Inflammatory macrophage treated with lipopolysaccharide for 1 hour (primary cell): Measurements from ENCODE around the gene TMEM165.

ENCODE experiments used
- DNase-seq, 2 donors: peaks; one replicate each; pipeline ENCODE4 v3.0.0-alpha.2; 2020 to 2022

Gene TMEM165

DNA sequence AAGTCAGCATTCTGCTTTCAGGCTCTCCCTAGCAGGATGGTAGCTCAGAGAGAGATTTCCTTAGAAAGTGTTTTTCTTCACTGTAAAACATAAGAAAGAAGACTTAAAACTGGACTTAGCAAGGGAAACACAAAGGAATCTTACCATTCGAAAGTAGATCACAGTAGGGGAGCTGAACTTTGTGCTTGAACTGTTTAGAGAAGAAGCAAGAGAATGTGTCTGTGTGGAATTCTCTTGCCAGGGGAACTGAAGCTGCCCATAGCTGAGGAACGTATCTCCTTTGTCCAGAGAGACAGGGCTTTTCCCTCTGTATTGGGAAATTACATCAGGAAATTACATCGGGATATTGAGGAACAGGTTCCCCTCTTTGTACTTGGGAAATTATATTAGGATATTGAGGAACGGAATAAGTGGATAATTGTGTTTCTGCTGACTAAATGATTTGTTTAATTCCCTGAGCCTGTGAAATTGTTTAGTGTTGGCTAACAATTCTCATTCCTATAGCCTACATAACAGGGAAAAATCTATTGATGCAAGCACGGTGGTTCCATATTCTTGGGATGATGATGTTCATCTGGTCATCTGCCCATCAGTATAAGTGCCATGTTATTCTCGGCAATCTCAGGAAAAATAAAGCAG is 28.6 kb upstream of the TMEM165 start:
- no peak for DNase-seq

DNA sequence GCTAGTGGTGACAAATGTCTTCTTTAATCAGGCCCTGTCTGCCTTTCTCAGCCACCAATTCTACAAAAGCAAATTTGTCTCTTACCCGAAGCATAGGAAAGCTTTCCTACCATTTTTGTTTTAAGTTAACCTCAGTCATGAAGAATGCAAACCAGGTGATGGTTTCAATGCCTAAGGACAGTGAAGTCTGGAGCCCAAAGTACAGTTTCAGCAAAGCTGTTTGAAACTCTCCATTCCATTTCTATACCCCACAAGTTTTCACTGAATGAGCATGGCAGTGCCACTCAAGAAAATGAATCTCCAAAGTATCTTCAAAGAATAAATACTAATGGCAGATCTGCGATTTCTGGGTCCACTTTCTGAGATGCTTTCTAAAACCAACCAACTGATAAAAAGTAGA is 25.8 kb upstream of the TMEM165 start:
- DNase-seq: no peak

DNA sequence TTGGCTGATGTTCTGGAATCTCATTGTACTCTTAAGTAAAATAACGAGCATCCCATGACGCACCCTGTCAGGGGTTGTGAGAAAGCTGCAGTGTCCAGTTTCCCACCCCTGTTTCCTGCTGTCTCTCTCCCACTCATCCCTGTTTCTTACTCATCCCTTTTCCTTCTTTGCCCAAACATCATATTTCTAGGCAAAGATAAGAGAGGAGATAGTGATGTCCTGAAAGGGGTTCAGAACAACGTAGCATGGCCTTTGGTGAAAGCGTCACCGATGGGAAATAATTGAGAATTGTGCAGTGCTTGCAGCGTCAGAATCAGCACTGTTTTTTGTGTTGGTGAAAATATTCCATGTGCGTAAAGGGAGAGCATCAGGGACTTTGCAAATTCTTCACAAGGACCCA is 23.5 kb upstream of the TMEM165 start:
- no peak for DNase-seq

DNA sequence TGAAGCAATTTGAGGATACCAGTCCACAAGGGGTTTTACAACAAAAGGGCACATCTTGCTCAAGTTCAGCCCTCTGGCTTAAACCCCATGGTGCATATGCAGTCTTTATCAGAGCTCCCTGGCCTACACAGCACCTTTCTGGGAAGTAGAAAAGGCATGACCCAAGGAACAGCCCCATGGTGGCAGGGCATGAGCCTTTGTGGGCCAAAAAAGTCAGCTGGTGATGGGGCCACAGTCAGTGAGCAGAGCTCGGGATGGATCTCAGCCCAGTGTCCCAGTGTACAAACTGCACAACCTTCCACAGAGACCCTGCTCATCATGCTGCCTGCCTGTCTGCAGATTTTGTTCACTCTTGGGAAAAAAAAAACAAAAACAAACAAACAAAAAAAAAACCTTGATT is 22.3 kb upstream of the TMEM165 start:
- DNase-seq: no peak

DNA sequence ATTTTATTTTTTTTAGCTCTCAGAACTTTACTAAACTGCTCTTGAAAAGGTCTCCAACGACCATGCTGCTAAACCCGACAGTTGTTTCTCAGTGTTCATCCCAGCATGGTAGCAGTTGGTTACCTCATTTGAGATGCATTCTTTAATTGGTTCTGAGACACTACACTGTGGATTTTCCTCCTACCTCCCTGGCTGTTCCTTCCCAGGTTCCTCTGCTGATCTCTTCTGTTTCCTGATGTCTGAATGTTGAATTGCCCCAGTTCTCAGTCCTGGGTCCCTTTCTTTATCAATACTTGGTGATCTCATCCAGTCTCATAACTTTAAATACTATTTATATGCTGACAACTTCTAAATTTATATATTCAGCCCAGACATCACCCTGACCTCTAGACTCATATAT is 19.1 kb upstream of the TMEM165 start:
- DNase-seq: no peak

DNA sequence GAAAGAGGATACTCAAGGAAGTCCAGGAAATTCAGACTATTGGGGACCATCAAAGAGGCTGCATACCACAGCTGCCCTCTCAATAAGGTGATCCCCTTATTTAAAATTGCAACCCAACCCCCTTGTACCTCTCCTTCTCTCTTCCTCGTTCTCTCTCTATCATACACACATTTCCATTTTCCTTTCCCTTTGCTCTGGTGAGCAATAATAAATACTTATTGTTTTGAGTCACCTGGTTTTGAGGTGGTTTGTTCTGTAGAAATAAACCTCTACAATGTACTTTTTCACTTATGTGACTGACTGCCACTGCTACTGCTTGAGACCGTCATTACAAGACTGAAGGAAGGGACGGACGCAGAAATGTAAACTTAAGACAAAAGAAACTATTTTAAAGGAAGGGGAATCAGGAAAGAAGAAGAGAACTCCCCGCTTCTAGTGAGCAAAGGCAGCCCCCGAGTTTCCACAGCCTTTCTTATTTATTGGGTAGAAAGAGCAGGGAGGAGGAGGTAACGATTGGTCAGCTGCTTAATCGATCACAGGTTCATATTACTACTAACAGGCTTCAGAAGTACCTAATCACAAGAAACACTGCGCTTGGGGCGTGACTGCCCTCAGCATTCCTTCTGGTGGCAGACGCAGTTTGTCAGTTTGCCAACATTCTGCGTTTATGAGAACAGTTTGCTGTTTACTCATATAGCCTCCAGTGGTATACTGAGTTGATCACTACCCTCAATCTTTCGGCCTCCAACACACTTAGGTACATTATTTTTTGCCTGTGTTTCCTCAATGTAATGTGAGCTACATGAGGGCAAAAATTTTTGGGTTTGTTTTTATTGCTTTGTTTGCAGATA is 16.9 kb upstream of the TMEM165 start:
- DNase-seq: no peak

DNA sequence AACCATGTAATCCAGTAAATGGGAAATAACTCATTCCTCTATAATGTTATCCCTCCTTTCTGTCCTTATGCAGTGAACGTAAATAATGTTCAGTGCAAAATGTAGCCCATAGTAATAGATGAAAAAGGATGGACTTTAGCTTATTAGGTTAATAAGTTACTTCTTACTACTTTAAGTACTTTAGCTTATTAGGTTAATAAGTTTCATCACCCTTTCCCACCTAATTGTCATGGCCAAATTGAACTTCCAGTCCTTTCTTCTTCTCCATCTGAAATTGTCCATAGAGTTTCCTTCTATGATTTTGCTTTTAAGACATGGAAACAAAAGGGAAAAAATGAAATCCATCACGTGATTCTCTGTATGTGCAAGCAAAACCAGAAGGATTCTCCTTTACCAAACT is 15.2 kb upstream of the TMEM165 start:
- no peak for DNase-seq

DNA sequence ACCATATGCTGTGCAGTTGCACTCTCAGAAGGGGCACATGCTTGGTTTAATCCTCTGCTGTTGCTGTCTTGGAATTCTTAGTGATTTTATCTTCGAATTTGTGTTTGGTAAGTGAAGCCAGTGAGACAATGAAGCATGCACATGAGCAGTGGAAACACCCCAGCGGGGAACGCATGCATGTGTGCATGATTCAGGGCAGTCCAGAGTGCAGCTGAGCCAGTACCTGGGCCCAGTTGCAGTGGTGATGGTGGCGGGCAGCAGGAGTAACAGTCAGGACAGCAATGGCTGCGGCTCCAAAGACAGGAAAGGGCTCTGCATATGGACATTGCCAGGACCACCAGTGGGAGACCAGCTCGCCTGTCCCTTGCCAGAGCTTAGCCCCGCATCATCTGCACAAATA is 14.3 kb upstream of the TMEM165 start:
- no peak for DNase-seq

DNA sequence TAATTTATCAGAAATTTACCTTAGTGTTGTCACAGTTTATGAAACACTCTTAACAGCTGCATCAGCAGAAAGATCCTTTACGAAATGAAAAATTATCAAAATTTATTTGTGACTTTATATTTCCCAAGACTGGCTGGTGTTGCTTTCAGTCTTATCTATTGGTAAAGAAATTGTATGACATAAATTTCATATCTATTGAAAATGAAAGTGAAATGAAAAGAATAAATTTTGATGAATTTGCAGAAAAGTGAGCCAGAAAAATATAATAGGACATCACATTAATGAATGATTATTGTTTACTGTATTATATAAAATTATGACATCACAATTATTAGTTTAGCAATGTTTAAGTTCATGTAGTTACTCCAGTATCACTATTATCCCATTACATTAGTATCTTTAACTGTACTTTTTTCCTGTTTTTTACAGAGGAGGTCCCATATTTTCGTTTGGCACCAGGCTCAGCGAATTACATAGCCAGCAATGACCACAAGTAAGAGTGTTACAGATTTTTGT is 13.2 kb upstream of the TMEM165 start:
- peak in 1 of 2 donors; percentile 24 for DNase-seq

DNA sequence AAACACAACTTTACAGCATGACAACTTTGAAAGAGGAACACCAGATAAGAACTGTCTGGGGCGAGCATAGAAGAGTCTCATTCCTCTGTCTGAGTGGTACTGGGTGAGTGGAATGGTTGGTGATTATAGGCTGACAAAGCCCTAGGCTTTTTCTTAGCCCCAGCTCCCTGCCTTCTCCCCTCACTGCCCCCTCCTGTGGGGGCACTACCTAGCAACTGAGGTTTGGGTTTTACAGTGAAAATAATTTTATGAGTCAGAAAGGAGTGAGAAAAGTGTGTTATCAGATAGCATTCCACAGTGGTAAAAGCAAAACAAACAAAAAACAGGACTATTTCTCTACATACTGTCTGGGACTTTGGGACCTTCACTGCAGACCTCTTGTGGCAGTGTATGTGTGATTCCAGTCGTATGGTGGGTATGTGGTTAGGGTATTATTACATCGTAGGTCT is 10.5 kb upstream of the TMEM165 start:
- no peak for DNase-seq

DNA sequence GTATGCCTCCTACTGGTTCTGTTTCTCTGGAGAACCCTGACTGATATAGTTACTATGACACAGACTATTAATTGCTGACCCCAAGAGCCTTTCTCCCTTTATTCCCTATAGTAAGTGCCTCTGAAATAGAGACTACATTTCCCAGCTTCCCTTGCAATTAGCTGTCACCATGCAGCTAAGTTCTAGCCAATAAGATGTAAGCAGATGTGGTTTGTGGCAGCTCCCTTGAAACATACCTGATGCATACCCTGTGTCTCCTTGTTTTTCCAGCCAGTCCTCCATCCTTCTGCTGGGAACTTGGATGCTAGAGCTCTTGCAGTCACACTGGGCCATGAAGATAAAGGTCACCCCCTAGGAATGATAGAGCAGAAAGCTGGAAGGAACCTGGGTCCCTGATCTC is 9.7 kb upstream of the TMEM165 start:
- DNase-seq: peak in 1 of 2 donors; percentile 15

DNA sequence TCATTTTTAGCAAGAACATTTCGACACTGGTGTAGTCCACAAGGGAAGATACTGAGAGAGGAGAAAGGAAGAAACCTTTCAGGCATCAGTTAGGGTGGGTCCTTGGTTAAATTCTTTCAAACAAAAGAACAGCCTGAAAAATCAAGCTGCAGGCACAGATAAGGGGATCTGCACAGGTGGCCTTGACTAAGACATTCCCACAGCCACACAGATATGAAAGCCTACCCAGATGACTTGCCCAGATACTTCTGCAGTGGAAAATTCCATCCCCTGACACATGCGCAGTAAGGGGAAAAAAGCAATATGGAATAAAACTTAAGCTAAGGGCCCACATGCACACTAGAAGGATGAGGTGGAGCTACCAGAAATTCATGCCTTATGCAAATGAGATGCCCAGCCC is 8.9 kb upstream of the TMEM165 start:
- DNase-seq: no peak

DNA sequence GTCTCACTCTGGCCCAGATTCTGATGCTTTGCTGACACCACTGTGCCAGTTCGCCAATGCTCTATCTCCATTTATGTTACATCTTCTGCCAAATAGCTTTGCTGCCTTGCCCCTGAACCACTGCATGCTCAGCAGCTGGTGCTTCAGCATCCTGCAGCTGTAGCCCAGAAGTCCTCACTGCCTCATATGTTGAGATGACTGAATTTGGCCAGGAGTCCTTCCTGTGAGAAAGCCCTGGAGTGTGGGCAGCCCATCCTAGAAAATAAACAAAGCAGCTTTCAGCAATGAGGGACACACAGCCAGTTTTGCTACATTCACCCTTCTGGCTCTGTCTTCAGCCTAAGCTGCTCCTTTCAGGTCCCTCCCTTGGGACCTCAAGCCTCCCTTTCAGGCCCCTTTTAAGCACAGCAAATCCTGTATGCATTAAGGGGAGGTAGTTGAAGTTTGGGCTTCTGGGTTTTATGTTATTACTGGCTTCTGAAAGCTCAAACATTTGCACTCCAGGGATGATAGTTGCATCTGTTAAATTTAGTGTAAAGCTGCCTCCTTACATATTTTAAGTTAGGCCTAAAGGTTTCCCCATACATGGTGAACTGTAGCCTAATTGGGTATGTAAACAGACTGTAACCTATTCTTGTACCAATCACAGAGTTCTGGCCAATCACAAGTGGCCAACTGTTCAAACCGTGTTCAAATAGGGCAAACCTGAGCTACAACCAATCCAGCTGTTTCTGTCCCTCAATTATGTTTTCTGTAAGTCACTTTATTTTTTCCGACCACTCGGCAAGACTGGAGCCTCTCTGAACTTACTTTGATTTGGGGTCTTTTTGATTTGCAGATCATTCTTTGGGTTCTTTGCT is 2.1 kb upstream of the TMEM165 start:
- DNase-seq: no peak

DNA sequence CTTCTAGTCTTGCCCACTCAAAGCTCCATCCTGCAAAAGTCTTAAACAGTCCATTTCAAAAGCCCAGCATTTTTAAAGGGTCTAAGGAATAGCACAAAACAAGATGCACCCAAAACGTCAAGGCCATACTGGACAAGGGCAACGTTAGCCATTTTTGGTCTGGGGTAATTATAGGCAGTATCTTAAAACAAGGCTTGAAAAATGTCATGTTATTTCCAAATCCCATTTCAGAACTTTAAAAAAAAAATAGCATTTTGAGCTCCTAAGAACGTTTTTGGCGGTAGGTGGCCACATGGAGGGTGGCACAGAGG is 584 bp upstream of the TMEM165 start:
- no peak for DNase-seq

DNA sequence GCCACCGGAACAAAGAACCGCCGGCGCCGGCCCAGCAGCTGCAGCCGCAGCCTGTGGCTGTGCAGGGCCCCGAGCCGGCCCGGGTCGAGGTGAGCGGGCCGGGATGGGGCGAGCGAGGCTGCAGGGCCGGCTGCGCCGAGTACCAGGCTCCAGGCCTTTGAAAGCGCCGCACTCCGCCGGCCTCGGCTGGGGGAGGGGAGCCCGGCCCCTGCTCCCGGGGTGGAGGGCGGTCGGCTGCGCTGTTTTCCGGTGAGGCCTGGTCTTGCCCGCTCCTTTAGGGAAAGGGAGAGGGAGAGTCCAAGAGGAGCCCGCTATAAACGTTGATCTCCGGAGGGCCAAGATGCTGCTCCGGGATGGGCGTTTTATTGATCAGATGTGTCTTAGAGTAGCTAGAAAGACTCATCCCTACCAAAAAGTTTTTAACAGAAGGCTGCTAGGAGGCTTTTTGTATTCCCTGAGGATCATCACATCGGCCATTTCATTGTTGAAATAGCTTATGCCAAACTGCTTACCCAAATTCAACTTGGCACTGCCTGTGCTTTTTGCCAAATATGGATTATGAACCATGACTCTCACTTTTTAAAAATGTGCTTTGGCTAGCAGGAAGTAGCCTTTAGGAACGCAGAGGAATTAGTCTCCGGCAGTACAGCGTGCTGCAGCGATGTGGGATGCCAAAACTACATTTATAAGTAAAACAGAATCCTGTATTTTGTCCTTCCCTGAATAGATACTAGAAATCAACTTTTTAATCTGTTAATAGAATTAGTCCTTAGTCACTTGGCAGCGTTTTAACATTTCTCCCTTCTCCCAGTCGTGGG is 760 bp downstream of the TMEM165 start:
- peak; percentile 10 to 43 for DNase-seq

DNA sequence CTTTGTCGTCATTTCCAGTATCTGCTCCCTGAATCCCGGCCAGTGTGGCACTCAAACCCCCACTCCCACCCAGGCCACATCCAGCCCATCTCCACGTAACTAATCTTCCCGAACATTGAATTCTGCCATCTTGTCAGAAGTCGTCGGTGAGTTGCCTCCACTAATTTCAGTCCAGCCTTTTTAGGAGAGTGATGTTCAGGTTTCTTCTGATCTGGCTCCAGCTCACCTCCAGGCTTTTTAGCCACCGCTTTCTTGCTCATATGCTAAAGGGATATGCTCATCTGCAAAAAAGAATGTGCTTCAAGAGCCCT is 1.3 kb downstream of the TMEM165 start:
- no peak for DNase-seq

DNA sequence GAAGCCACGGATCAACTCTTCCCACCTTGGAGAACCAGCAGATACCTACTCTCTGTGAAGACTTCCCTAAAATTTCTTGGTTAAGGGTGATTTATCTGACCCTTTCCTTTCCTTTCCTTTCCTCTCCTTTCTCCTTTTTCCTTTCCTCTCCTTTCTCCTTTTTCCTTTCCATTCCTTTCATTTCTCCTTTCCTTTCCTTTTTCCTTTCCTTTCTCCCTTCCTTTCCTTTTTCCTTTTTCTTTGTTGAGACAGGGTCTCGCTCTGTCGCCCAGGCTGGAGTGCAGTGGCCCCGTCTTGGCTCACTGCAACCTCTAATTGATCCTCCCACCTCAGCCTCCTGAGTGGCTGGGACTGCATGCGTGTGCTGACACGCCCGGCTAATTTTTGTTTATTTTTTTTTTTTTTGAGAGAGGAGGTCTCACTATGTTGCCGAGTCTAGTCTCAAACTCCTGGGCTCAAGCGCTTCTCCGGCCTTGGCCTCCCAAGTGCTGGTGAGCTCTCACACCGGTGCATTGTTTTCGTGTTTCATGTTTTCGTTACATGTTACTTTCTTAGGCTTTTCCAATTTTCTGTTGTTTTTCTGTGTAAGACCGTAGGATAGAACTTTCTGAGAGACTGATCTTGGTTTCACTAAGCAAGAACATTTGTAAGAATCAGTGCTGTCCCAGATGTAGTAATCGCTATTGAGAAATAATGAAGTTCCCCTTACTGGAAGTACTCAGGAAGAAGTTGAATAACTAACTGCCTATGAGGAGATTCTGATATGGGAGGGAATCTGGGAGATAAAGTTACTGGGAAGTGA is 2.0 kb downstream of the TMEM165 start:
- DNase-seq: peak; percentile 94 to 97

DNA sequence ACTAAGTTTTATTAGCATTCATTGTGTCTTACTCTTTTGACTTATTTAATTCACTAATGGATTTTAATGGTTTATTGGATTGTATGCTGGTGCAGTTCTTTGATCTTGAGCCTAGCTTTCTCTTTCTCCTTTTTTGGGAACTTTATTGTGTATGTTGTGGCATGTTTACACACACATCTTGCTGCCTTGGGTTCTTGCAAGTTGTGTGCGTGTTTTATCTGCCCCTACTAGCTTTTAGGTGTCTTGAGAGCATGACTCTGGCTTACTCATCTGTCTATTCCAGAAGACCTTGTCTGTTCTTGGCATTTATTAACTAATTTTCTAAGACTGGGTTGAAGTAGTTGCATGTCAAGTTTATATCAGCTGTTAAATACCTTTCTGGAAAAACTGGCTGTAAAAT is 2.7 kb downstream of the TMEM165 start:
- peak; percentile 23 to 30 for DNase-seq

DNA sequence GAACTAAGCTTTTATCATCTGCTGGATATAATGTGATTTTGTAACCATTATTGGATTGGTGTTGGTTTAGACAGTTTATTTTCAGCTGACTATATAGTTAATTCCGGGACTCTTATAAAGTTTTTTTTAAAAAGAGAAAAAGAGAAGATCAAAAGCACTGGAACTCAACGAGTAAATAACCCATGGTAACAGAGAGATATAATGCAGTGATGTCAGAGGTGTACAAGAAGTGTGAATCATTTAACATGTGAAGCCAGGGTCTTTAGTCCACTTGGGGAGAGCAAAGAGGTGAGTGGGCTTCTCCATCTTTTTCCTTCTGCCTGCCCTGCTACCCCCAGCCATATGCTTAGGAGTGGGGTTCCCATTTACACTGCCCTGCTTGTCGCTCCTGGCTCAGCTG is 3.2 kb downstream of the TMEM165 start:
- DNase-seq: no peak

DNA sequence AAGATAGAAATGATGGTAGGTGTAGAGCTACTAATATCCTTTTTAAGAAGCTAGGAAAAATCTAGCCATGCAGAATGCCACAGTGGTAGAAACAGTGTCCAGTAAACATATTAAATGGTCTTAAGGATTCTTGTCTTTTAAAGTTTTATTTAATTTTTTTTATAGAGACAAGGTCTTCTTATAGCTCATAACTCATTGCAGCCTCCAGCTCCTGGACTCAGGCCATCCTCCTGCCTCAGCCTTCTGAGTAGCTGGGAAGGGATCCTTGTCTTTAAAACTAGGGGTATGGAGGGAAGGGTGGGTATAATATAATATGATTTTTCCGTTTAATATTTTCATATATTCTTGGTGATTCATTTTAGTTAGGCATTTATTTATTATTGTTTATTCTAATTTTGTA is 3.8 kb downstream of the TMEM165 start:
- DNase-seq: no peak

DNA sequence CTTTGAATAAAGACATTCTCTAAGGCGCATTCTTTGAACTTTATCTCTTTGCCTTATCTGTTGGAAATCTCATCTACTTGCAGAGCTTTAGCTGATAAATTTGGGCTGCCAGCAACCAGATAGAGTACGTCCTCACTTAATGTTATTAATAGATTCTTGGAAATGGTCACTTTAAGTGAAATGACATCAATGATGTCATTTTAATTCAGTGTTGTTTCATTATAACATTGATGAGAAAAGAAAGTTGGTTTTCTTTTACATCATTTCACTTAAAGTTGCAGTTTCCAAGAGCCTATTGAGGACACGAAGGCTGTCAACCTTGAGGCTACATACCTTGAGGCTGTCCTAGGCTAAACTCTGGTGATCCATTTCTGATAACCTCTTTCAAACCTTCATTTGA is 9.3 kb downstream of the TMEM165 start:
- DNase-seq: no peak

DNA sequence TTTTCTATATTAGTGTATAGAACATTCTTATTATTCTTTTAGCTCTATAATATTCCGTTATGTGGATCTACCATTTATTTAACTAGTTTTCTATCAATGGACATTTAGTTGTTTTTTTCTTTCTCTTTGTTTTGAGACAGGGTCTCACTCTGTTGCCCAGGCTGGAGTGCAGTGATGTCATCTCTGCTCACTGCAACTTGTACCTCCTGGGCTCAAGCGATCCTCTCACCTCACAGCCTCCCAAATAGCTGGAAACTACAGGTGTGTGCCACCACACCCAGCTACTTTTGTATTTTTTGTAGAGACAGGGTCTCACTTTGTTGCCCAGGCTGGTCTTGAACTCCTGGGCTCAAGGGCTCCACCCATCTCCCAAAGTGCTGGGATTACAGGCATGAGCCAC is 10.8 kb downstream of the TMEM165 start:
- DNase-seq: no peak
